ENCODE results near the gene NSDHL.

DNA sequence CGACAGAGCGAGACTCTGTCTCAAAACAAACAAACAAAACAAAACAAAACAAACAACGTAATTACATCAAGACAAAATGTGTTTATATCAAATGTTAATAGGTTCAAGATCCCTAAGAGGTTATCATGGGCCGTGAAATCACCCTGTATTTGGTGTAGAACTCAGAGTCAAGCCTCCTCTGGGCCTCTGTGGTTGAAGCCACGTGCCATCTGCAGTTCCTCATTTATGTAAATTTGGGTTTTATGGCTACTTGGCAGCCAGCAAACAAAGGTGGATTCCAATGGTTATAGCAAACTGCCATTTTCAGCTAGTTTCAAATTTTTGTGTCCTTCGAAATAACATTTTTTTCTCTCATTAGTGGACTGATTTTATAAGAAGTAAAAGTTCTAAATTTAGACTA lies 16.4 kb downstream of the NSDHL start:
- TF ChIP-seq, protein P1, sequence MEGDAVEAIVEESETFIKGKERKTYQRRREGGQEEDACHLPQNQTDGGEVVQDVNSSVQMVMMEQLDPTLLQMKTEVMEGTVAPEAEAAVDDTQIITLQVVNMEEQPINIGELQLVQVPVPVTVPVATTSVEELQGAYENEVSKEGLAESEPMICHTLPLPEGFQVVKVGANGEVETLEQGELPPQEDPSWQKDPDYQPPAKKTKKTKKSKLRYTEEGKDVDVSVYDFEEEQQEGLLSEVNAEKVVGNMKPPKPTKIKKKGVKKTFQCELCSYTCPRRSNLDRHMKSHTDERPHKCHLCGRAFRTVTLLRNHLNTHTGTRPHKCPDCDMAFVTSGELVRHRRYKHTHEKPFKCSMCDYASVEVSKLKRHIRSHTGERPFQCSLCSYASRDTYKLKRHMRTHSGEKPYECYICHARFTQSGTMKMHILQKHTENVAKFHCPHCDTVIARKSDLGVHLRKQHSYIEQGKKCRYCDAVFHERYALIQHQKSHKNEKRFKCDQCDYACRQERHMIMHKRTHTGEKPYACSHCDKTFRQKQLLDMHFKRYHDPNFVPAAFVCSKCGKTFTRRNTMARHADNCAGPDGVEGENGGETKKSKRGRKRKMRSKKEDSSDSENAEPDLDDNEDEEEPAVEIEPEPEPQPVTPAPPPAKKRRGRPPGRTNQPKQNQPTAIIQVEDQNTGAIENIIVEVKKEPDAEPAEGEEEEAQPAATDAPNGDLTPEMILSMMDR (IDR thresholded peaks at IDR 0.05; ENCODE audit: insufficient read depth, low read depth, low read length), result no peak
- no peak for TF ChIP-seq EZH2 (IDR thresholded peaks at IDR 0.05; ENCODE audit: insufficient read depth, low read length)

Measured in astrocyte (in vitro differentiated cells and primary cell).